Liver (tissue), 9 donors: Measurements from ENCODE around the gene CACTIN. TPM values are rescaled to one million over a fixed set of nuclear protein-coding genes. Genes with fewer than 3 reads are reported as not detected.

ENCODE experiments used
- DNase-seq: peaks from one replicate; pipeline ENCODE4 v3.0.0-alpha.2; 2017; ENCODE audit warnings: low spot score
- H3K27ac ChIP-seq, 2 donors: one replicate each; pipeline ENCODE4 v1.7.0; 2013; ENCODE audit warnings: inconsistent platforms in 2 of 2, low read length in 2 of 2, control low read depth in 1 of 2, low read depth in 1 of 2, mild to moderate bottlenecking in 1 of 2
- H3K27me3 ChIP-seq, 4 donors: one replicate each; pipeline versions ENCODE4 v1.6.1 to v1.7.0; 2013; ENCODE audit warnings: low read length in 3 of 4, inconsistent platforms in 1 of 4, mild to moderate bottlenecking in 1 of 4, moderate library complexity in 1 of 4; ENCODE audit not compliant: control insufficient read depth in 4 of 4, insufficient read depth in 4 of 4
- H3K36me3 ChIP-seq, 4 donors: one replicate each; pipeline versions ENCODE4 v1.6.1 to v1.7.0; 2013; ENCODE audit warnings: low read length in 3 of 4, mild to moderate bottlenecking in 3 of 4, low read depth in 1 of 4, moderate library complexity in 1 of 4; ENCODE audit not compliant: control insufficient read depth in 4 of 4, insufficient read depth in 3 of 4
- H3K4me1 ChIP-seq, 4 donors: one replicate each; pipeline versions ENCODE4 v1.6.1 to v1.7.0; 2013; ENCODE audit warnings: low read length in 3 of 4, mild to moderate bottlenecking in 3 of 4, moderate library complexity in 1 of 4; ENCODE audit not compliant: control insufficient read depth in 4 of 4, insufficient read depth in 4 of 4
- H3K4me3 ChIP-seq, 3 donors: one replicate each; pipeline versions ENCODE4 v1.6.1 to v1.7.0; 2013; ENCODE audit warnings: low read length in 3 of 3, control low read depth in 1 of 3, low read depth in 1 of 3, mild to moderate bottlenecking in 1 of 3
- H3K9ac ChIP-seq, 2 donors: one replicate each; pipeline ENCODE4 v1.7.0; 2013; ENCODE audit warnings: low read length in 2 of 2, mild to moderate bottlenecking in 2 of 2, moderate library complexity in 2 of 2, control low read depth in 1 of 2, low read depth in 1 of 2
- H3K9me3 ChIP-seq, 4 donors: one replicate each; pipeline versions ENCODE4 v1.6.1 to v1.7.0; 2013; ENCODE audit warnings: low read length in 3 of 4; ENCODE audit not compliant: control insufficient read depth in 4 of 4
- ATF3 ChIP-seq: IDR thresholded peaks from 2 replicates; pipeline ENCODE4 v1.6.1; 2016; ENCODE audit warnings: antibody characterized with exemption
- CTCF ChIP-seq: fragments of 150-350 bp; IDR thresholded peaks from 2 replicates; pipeline ENCODE4 v1.5.1; 2017; ENCODE audit warnings: improper control_type of control experiment, low read depth, low read length; ENCODE audit not compliant: missing input control
- EGR1 ChIP-seq, 2 donors: IDR thresholded peaks; 2 replicates each; pipeline ENCODE4 v1.6.1; 2016 to 2018; ENCODE audit warnings: antibody characterized with exemption in 2 of 2, low read depth in 2 of 2
- FOXA1 ChIP-seq: IDR thresholded peaks from 2 replicates; pipeline ENCODE4 v1.6.1; 2016; ENCODE audit warnings: antibody characterized with exemption
- FOXA2 ChIP-seq: IDR thresholded peaks from 2 replicates; pipeline ENCODE4 v1.6.1; 2016; ENCODE audit warnings: antibody characterized with exemption
- GABPA ChIP-seq, 2 donors: IDR thresholded peaks in 1 of 2; conservative IDR thresholded peaks in 1 of 2; 2 replicates each; pipeline ENCODE4 v1.6.1; 2016; ENCODE audit warnings: antibody characterized with exemption in 2 of 2, mild to moderate bottlenecking in 1 of 2, moderate library complexity in 1 of 2
- HNF4A ChIP-seq, 2 donors: conservative IDR thresholded peaks; 2 replicates each; pipeline ENCODE4 v1.6.1; 2016; ENCODE audit warnings: antibody characterized with exemption in 2 of 2, mild to moderate bottlenecking in 2 of 2
- HNF4G ChIP-seq: IDR thresholded peaks from 2 replicates; pipeline ENCODE4 v1.6.1; 2016; ENCODE audit warnings: antibody characterized with exemption
- JUND ChIP-seq, 2 donors: IDR thresholded peaks; 2 replicates each; pipeline ENCODE4 v1.6.1; 2016; ENCODE audit warnings: antibody characterized with exemption in 2 of 2
- MAX ChIP-seq: IDR thresholded peaks from 2 replicates; pipeline ENCODE4 v1.6.1; 2016; ENCODE audit warnings: antibody characterized with exemption
- NR2F2 ChIP-seq: IDR thresholded peaks from 2 replicates; pipeline ENCODE4 v1.6.1; 2016; ENCODE audit warnings: antibody characterized with exemption
- RAD21 ChIP-seq, 2 donors: IDR thresholded peaks; 2 replicates each; pipeline ENCODE4 v1.6.1; 2016; ENCODE audit warnings: antibody characterized with exemption in 2 of 2, mild to moderate bottlenecking in 2 of 2
- REST ChIP-seq: IDR thresholded peaks from 2 replicates; pipeline ENCODE4 v1.6.1; 2016; ENCODE audit warnings: antibody characterized with exemption, mild to moderate bottlenecking
- RXRA ChIP-seq, 2 donors: IDR thresholded peaks; 2 replicates each; pipeline ENCODE4 v1.6.1; 2017 to 2018; ENCODE audit warnings: antibody characterized with exemption in 2 of 2, mild to moderate bottlenecking in 1 of 2
- SP1 ChIP-seq: IDR thresholded peaks from 2 replicates; pipeline ENCODE4 v1.6.1; 2018; ENCODE audit warnings: antibody characterized with exemption, mild to moderate bottlenecking
- TAF1 ChIP-seq: conservative IDR thresholded peaks from 2 replicates; pipeline ENCODE4 v1.6.1; 2016; ENCODE audit warnings: antibody characterized with exemption, mild to moderate bottlenecking
- YY1 ChIP-seq: IDR thresholded peaks from 2 replicates; pipeline ENCODE4 v1.6.1; 2016; ENCODE audit warnings: antibody characterized with exemption, mild to moderate bottlenecking
- ZBTB33 ChIP-seq: IDR thresholded peaks from 2 replicates; pipeline ENCODE4 v1.6.1; 2016; ENCODE audit warnings: antibody characterized with exemption
- WGBS: extraction: QIAGEN DNeasy Blood & Tissue Kit; methylation state at CpG from one replicate; pipeline ENCODE4 v1.1.7; 2013; 5-methylcytosine and 5-hydroxymethylcytosine counted together
- polyA plus RNA-seq, 2 donors: library from polyadenylated mRNA; stranded (reverse) in 1 of 2; unstranded in 1 of 2; fragments of 200-250 nt in 1 of 2; fragments of >200 nt in 1 of 2; fragmentation: Nextera tagmentation in 1 of 2; extraction: Ambion mirVana in 1 of 2; gene quantifications; one replicate each; pipeline versions ENCODE4 v1.2.1 to v1.2.3, GENCODE V29; 2013 to 2015
- total RNA-seq, 2 donors: library from RNA; depleted of rRNA; stranded (reverse); fragments of >200 nt; gene quantifications; one replicate each; pipeline ENCODE4 v1.2.3, GENCODE V29; 2014
- donor health status: healthy.
- donor health status: healthy.
- donor health status: healthy.
- donor health status: healthy.
- donor health status: healthy.

Gene CACTIN
- total and polyA plus RNA-seq, 4 donors: 1.9 to 13.2 (median 10.0) TPM

- H3K36me3 ChIP-seq: no peaks in the 10 kb centered on the region
- H3K9me3 ChIP-seq: no peaks in the 10 kb centered on the region
- 91% methylated on average over 19 of the region's 19 CpGs for WGBS
- DNase-seq: no peak
- H3K4me1 ChIP-seq: no peaks in the 10 kb centered on the region
- no peak overlapping the region for H3K27ac ChIP-seq
- H3K4me3 ChIP-seq: no peak overlapping the region
- no peaks in the 10 kb centered on the region for H3K27me3 ChIP-seq
- TF ChIP-seq FOXA2 (no peak), MAX (no peak), JUND (IDR thresholded peaks at IDR 0.05) (no peak), HNF4A (conservative IDR thresholded peaks at IDR 0.05) (no peak), NR2F2 (no peak), YY1 (no peak), SP1 (no peak), REST (no peak), EGR1 (IDR thresholded peaks at IDR 0.05; ENCODE audit: low read depth in 2 of 2) (no peak), GABPA (IDR thresholded peaks at IDR 0.05 in 1 of 2, conservative IDR thresholded peaks at IDR 0.05 in 1 of 2) (no peak), ZBTB33 (no peak), TAF1 (no peak), HNF4G (no peak), ATF3 (no peak), CTCF (no peak), RAD21 (IDR thresholded peaks at IDR 0.05) (no peak), RXRA (IDR thresholded peaks at IDR 0.05) (no peak), FOXA1 (no peak)
- H3K9ac ChIP-seq: no peak overlapping the region
These were observed 61.5 kb downstream of the CACTIN start for GRCh38 chr19:3565139-3565538.
